ENCODE results near the gene KDM8. TPM values are rescaled to one million over a fixed set of nuclear protein-coding genes. Genes with fewer than 3 reads are reported as not detected.

Gene KDM8
- total RNA-seq, result 5.4 and 5.7 TPM in 2 replicates

DNA sequence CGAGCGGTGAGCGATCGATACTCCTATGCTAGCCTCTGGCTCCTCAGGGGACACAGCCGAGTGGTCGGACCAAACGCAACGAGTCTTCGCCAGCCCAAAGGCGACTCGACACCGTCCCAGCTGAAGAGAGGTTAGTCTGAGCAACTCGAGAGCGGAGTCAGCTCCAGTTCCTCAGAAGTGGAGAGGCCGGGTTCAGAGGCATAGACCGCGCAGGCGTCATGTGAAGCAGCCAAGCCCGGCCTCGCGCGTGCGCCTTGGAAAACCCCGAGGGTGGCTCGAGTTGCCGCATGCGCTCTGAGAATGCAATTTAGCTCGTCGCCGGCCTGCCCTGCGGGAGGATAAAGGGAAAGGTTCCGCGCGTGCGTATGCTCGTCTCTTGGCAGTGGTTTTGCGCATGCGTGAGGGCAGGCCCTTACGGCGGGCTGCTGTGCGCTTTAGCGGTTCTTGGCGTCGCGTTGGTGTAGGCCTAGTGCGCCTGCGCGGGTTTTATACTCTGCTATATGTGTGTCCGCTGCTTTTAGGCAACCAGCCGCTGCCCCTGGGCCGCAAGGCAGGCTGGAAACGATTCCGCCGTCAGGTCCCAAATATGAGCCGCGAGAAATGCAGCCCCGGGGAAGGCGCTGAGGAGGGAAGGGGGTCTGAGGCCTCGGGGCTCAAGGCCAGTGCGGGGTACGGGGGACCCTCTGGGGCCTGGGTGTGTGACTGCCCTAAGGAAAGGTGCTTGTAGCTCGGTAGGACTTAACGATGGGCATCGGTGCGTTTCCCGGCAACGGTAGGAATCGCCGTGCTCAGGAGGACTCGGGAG, at the start of gene KDM8:
Gene KDM8 (plus strand): TSS at position 20 of the 805 bp plus-strand sequence. CDS start 6,598 bp downstream, outside the sequence.

DNA sequence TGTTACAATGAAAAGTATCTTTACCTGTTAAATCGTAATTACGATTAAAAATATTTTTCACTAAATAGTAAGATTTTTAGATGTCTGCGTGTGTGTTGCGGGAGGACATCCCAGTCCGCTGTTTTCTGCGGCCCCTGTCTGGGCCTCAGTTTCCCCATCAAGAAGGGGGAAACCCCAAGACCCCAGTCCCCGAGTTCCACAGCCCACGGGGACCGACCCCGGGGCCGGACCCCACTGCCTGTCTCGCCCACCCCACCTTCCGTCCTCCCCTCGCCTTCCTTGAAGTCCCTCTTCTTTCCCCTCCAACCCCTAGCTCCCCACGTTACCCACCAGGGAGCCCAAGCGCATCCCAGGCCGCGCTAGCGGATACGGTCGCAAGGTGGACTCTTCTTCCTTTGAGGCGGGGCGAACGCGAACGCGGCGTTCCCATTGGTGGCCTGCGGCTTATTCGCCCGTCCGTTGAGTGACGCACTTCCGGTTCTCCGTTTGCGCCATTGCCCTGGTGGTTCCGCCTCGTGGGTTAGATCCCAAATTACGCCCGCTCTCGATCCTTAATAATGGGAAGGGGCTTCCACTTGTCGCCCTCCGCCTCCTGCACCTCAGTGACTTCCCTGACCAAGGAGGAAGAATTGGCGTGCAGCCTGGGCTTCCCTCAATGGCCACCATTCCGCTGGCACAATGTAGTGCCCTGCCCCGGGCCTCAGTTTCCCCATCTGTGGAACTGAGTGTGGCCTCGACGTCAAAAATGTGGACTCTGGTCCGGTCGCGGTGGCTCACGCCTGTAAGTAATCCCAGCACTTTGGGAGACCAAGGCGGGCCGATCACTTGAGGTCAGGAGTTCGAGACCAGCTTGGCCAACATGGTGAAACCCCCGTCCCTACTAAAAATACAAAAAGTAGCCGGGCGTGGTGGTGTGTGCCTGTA, 65.3 kb downstream of the KDM8 start, which contains the start of gene NSMCE1:
Gene NSMCE1 (minus strand): TSS at position 397 of the 924 bp plus-strand sequence. CDS start 11,202 bp downstream, outside the sequence.

Other genes starting within 250 kb of the KDM8 start
- gene C16orf82, start 136.6 kb upstream of the KDM8 start, total RNA-seq, result not detected in 2 replicates
- gene NSMCE1, start 65.2 kb downstream of the KDM8 start, total RNA-seq, result 87.1 and 99.7 TPM in 2 replicates
- 55.4 and 56.1 TPM in 2 replicates for gene IL4R, start 110.4 kb downstream of the KDM8 start, total RNA-seq
- 4.3 and 14.4 TPM in 2 replicates for gene IL21R, start 198.6 kb downstream of the KDM8 start, total RNA-seq